Thyroid gland (tissue), 4 donors: ENCODE measurements around the gene ITLN1. TPM values are rescaled to one million over a fixed set of nuclear protein-coding genes. Genes with fewer than 3 reads are reported as not detected.
"Not testable (repeated sequence)": the region's sequence is repeated elsewhere in the genome, so short reads cannot be mapped to it uniquely, and the experiment has no call there.

Source experiments
- DNase-seq, 2 donors: peaks; one replicate each; pipeline ENCODE4 v3.0.0-alpha.2; 2019
- H3K27ac ChIP-seq, 3 donors: fragments of 200-600 bp; sonication (generic); 1 replicate in 2 of 3; 2 replicates in 1 of 3; pipeline ENCODE4 v1.5.1; 2016 to 2019; ENCODE audit warnings: mild to moderate bottlenecking in 1 of 3, moderate library complexity in 1 of 3
- H3K27me3 ChIP-seq: fragments of 200-600 bp; sonication (generic); one replicate; pipeline ENCODE4 v1.5.1; 2019
- H3K36me3 ChIP-seq, 2 donors: fragments of 200-600 bp; sonication (generic); one replicate each; pipeline ENCODE4 v1.5.1; 2016 to 2019
- H3K4me1 ChIP-seq, 2 donors: fragments of 200-600 bp; sonication (generic); one replicate each; pipeline ENCODE4 v1.5.1; 2017 to 2019
- H3K4me3 ChIP-seq, 3 donors: fragments of 200-600 bp; sonication (generic); replicated peaks in 1 of 3; 1 replicate in 2 of 3; 2 replicates in 1 of 3; pipeline ENCODE4 v1.5.1; 2016; ENCODE audit warnings: mild to moderate bottlenecking in 1 of 3
- H3K9me3 ChIP-seq: fragments of 200-600 bp; sonication (generic); one replicate; pipeline ENCODE4 v1.5.1; 2017
- CTCF ChIP-seq, 6 experiments: fragments of 200-600 bp in 3 of 6; fragments of 450-650 bp in 3 of 6; sonication (generic) in 3 of 6; IDR thresholded peaks; one replicate each; pipeline ENCODE4 v1.5.1; 2016 to 2019; ENCODE audit warnings: antibody characterized with exemption in 6 of 6, mild to moderate bottlenecking in 2 of 6, inconsistent platforms in 1 of 6, moderate library complexity in 1 of 6
- POLR2A ChIP-seq, 2 donors: fragments of 450-650 bp; IDR thresholded peaks; one replicate each; pipeline ENCODE4 v1.6.1; 2017; ENCODE audit warnings: antibody characterized with exemption in 2 of 2, mild to moderate bottlenecking in 2 of 2, moderate library complexity in 1 of 2
- WGBS, 2 donors: methylation state at CpG; one replicate each; pipeline ENCODE4 v1.1.5; 2017; 5-methylcytosine and 5-hydroxymethylcytosine counted together
- intact Hi-C: fragments of 100-400 bp; cut with DNase I; formaldehyde crosslinking; loops from one replicate; pipeline ENCODE4 v1.15.1; 2023
- total RNA-seq, 4 donors: library from RNA; depleted of rRNA; stranded (reverse); fragments of >200 nt; gene quantifications; one replicate each; pipeline ENCODE4 v1.2.3, GENCODE V29; 2016

ITLN1 gene
- total RNA-seq, 4 donors from 2014 or later: not detected

- Histone ChIP-seq H3K4me1 (no peaks in the 10 kb centered on the region), H3K36me3 (no peaks in the 10 kb centered on the region), H3K27me3 (no peaks in the 10 kb centered on the region), H3K4me3 (no peak overlapping the region), H3K27ac (no peak overlapping the region), H3K9me3 (no peaks in the 10 kb centered on the region)
- 69 to 78% methylated on average over 3 of the region's 3 CpGs for WGBS, 2 donors
- TF ChIP-seq CTCF (IDR thresholded peaks at IDR 0.05) (no peak), POLR2A (IDR thresholded peaks at IDR 0.05) (no peak)
- intact Hi-C loops: no loop called here
- no peak for DNase-seq
Measured at GRCh38 chr1:160880216-160880615, 4.8 kb downstream of the ITLN1 start.

- no peaks in the 10 kb centered on the region for H3K9me3 ChIP-seq
- no peak for DNase-seq
- intact Hi-C loops: no loop called here
- 68 to 78% methylated on average over 8 of the region's 8 CpGs for WGBS, 2 donors
- H3K4me3 ChIP-seq: no peak overlapping the region
- no peaks in the 10 kb centered on the region for H3K4me1 ChIP-seq
- no peaks in the 10 kb centered on the region for H3K27me3 ChIP-seq
- TF ChIP-seq CTCF (IDR thresholded peaks at IDR 0.05) (no peak), POLR2A (IDR thresholded peaks at IDR 0.05) (no peak)
- H3K36me3 ChIP-seq: no peaks in the 10 kb centered on the region
- H3K27ac ChIP-seq: no peak overlapping the region
Measured at GRCh38 chr1:160879056-160879455, 5.9 kb downstream of the ITLN1 start.

- Histone ChIP-seq H3K9me3 (no peaks in the 10 kb centered on the region), H3K27me3 (no peaks in the 10 kb centered on the region), H3K4me1 (no peaks in the 10 kb centered on the region), H3K27ac (no peak overlapping the region), H3K36me3 (no peaks in the 10 kb centered on the region), H3K4me3 (no peak overlapping the region)
- no peak for DNase-seq
- intact Hi-C loops: no loop called here
- TF ChIP-seq CTCF (IDR thresholded peaks at IDR 0.05) (no peak), POLR2A (IDR thresholded peaks at IDR 0.05) (no peak)
Measured at GRCh38 chr1:160877221-160877620, 7.8 kb downstream of the ITLN1 start.

GRCh38 chr1:160876311-160876710 lies 8.7 kb downstream of the ITLN1 start:
- DNase-seq: no peak
- Histone ChIP-seq H3K27me3 (no peaks in the 10 kb centered on the region), H3K36me3 (no peaks in the 10 kb centered on the region), H3K27ac (no peak overlapping the region), H3K4me3 (no peak overlapping the region), H3K4me1 (no peaks in the 10 kb centered on the region), H3K9me3 (no peaks in the 10 kb centered on the region)
- no peak for TF ChIP-seq POLR2A (IDR thresholded peaks at IDR 0.05)
- TF ChIP-seq CTCF (IDR thresholded peaks at IDR 0.05): no peak
- 53 to 69% methylated on average over 5 of the region's 5 CpGs for WGBS, 2 donors
- intact Hi-C loops: no loop called here

- H3K9me3 ChIP-seq, H3K4me3 ChIP-seq, H3K27ac ChIP-seq, H3K27me3 ChIP-seq, H3K4me1 ChIP-seq, intact Hi-C loops, H3K36me3 ChIP-seq, DNase-seq: not testable (repeated sequence)
- 71 to 81% methylated on average over 4 of the region's 4 CpGs for WGBS, 2 donors
Measured at GRCh38 chr1:160875591-160875990, 9.4 kb downstream of the ITLN1 start.

GRCh38 chr1:160874935-160875334 lies 10.0 kb downstream of the ITLN1 start:
- no peaks in the 10 kb centered on the region for H3K4me1 ChIP-seq
- intact Hi-C loops: no loop called here
- WGBS, 2 donors: 68 to 78% methylated on average over 3 of the region's 3 CpGs
- H3K27ac ChIP-seq: no peak overlapping the region
- no peak overlapping the region for H3K4me3 ChIP-seq
- no peaks in the 10 kb centered on the region for H3K9me3 ChIP-seq
- H3K36me3 ChIP-seq: no peaks in the 10 kb centered on the region
- no peaks in the 10 kb centered on the region for H3K27me3 ChIP-seq
- no peak for TF ChIP-seq CTCF (IDR thresholded peaks at IDR 0.05)
- TF ChIP-seq POLR2A (IDR thresholded peaks at IDR 0.05): no peak
- no peak for DNase-seq
